HG03196 (cell line): ENCODE data around the gene ZNF827.
A peak's percentile ranks its signal among the peaks of the same experiment; 100 is the strongest.

Experiments
- ATAC-seq: cut with Tn5 transposase; IDR thresholded peaks from one replicate; pipeline ENCODE4 v1.9.1; 2021; ENCODE audit not compliant: unreplicated experiment

Gene ZNF827

DNA sequence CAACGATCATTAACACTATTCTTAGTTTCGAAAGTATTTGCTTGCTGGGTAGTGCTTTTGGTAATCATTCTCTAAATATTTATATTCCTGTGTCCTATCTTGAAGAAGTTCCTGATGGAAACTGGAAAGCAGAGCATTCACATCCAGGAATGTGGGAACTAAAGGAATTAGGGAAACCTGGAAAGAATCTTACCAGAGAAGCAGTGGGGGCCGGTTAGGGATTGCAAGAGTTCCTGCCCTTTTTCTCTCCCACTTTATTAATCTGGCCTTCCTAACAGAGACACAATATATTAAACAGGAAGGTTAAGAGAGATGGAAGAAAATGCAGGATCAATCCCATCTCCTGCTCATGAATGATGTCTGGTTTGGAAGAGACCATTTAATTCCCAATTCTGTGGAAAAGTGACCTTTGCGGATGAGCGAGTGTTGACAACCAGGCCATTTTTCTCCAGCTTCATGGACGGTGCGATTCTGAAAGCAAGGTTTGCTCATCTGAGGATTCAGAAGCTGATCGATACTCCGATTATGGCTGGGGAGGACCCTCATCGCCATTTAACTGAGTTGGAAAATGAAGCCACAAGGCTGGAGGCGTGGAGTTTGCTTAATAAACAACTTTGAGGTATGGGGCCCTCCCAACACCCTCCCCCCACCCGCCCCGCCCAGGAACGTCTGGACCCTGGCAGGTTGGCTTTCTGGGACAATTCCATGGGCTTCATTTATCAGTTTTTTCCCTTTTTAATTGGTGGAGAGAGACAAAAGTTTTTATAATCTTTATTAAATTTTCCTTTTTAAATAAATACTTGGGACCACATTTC, 206.4 kb downstream of the ZNF827 start:
- ATAC-seq: no peak

DNA sequence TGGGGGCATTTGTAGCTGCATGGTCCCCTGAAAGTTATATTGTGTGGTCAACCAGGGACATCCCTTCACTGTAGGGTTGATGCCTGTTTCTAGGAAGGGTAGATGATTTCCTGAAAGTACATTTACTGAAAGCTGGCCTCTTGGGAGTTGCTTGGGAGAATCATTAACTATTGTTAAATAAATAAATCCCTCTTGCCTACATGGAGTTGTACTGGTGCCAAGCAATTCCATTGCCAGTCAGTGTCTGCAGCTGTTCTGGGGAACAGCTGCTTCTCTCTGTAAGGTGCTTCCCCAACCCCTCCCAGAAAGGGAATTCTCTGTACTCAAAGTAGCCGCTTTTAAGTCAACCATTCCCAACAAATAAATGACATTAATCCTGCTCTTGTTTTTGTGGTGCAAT, 207.6 kb downstream of the ZNF827 start:
- no peak for ATAC-seq

DNA sequence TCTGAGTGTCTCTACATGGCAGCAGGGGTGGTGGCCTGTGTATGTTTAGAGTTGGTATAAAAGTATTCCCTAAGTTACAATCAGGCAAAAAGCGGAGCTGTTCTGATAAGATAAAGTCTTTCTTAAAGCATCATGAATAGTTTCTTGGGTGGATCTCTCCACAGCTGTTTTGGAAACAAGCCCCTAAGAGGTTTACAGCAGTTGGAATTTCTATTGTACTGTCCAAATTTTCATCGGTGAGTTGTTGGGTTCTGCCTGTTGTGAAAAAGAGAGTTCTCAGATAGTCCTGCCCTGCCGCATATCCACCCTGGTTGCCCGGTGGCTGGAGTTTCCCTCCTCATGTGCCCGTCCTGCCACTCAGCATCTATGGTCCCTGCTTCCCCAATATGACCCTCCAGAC, 208.6 kb downstream of the ZNF827 start:
- no peak for ATAC-seq

DNA sequence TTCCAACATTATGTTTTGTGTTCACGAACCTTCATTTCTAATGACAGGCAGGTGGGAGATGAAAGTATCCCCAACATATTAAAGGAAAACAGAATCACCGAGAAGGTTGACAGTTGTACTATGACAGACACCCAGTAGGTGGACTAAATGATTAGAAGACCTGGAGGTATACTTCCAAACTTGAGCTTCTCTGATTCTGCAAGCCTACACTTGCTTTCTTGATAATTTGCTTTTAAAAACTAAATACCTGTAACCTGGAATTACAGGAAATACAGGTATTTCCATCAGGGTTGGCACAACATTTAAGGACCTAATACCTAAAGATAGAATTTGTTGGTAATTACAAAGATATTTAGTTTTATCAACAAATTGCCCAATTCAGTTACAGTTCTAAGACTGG, 215.3 kb downstream of the ZNF827 start:
- ATAC-seq: no peak

DNA sequence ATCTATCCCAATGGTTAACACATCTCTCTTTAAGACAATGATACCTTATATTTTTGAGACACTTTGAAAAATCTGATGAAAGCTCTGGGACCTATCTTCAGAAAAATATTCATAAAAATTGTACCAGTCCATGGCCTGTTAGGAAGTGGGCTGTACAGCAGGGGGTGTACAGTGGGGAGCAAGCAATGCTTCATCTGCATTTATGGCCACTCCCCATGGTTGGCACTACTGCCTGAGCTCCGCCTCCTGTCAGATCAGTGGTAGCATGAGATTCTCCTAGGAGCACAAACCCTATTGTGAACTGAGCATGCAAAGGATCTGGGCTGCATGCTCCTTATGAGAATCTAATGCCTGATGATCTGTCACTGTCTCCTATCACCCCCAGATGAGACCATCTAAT, 216.1 kb downstream of the ZNF827 start:
- no peak for ATAC-seq

DNA sequence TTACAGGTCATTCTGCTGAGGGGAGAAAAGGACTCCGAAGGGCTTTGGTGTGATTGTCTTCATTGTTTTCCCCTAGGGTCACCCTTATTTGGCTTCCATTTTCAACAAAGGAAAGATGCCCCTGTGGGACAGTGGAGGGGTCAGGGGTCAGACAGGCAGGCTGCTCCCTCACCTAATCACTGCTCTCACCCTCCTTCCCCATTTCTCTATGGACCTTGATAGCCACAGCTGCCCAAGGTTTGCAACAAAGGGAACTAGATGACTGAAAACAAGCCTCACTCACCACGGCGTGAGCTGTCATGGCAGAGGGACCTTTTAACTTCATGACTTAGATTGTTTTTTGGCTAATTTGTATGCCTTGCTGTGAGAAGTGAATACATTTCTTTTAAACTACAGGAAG, 218.0 kb downstream of the ZNF827 start:
- ATAC-seq: peak; percentile 14

DNA sequence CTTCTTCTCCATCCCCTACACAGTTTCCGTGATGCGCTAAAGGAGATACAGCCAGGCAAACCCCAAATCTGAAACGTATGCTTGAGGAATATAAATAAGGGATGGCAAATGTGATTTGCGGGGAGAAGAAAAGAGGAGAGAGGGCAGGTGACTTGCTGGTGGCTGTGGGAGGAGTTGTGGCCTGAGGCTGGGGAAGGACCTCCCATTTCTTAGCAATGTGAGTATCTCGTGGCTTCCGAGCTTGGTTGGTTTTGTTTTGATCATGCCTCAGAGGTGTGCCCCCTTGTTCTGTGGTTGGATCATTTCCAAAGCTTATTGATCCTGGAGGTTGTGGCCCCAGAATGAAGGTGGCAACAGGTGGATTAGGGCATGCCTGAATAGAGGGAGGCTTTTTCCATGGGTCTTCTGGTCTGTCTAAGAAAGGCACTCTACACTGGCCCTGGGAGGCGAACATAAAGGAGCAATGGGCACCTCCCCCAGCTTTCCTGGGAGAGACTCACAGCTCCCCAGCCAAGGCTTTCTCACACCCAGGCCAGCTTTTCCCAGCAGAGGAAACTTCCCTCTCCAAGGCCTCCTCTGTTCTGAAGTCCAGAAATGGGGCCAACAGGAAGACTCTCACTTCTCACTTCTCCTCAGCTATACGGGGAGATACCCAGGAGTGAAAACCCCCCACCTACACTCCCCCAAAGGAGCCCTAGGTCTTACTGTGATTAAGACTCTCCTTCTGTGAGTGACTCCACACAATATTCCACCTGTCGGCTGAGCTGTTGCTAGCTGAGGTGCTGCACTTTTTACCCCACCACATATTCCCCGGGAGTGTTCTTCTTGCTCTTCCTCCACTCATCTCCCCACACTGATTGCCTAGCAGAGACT, 218.6 kb downstream of the ZNF827 start:
- ATAC-seq: peak; percentile 71

DNA sequence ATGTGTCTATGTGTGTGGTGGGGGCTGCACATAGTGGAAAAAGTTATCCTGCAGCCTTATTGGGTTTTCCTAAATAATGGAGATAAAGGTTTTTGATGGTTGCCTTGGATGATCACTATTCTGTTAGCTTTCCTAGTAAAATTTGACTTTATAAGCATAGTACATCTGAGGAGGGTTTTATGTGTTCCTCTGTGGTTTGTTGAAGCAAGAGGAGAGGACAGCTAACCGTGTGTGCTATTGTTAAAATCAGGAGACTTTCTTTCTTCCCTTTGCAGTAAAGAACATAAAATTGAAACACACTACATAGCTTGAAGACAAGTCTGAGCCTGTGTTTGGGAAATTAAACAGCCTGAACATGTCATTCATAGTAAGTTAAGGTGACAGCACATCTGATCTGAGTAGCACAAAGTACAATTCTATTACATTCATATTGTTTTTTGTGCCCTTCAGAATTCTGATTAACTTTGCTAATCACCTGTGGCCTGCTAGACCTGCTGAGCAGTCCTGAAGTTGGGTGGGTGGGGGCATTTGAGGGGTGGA, 221.9 kb downstream of the ZNF827 start:
- no peak for ATAC-seq

DNA sequence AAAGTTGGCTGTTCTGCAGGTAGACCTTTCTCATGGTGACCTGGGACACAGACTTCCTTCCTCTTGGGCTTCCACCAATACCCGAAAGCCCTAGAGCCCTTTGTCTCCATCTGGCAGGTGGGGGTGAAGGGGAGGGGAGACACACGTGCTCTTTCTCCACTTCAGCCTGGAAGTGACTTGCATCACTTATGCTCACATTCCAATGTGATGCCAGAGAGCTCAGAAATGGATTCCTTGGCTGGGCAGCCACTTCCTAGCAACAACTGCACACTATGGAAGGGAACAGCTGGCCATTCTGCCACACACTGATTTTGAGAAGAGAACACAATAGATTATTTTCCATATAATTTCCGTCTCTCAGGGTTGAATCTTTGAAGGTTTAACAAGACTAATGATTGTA, 222.4 kb downstream of the ZNF827 start:
- ATAC-seq: no peak

DNA sequence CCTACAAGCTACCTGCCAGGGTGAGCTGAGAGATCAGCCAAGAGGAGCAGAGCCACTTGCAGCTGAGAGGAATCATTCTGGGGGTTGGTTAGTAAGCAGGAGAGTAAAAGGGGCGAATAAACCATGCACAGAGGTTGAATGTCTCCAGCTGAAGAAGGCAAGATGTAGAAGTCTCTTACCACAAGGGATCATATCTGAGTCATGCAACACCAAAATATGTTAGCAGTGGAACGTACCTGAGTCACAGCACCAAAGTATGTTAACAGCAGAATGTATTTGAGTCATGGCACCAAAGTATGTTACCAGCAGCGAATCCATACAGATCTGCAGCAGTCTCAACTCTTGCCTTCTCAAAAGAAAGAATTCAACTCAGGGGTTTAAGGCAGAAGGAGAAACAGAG, 228.8 kb downstream of the ZNF827 start:
- ATAC-seq: peak; percentile 67

DNA sequence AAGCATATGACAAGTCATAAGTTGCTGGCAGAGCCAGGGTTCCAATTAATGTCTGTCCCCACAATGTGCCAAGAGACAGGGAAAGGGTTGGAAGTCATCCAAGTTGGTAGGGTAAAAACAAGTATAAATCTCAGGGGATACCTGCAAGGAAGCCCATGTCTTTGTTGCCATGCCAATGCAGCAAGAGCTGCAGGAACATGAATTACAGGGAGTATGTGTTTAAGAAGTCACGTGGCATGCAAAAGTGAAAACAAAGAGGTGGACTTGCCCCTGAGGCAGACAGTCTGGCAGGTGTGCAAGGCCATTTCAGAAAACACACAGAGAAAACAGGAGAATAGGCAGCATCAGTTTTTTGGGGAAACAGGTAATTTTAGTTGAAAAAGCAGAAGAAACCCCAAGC, 229.3 kb downstream of the ZNF827 start:
- ATAC-seq: no peak
